GM12878 (cell line): ENCODE results near the gene CSNK1G1. TPM values are rescaled to one million over a fixed set of nuclear protein-coding genes. Genes with fewer than 3 reads are reported as not detected.
"Not testable (repeated sequence)": the region's sequence is repeated elsewhere in the genome, so short reads cannot be mapped to it uniquely, and the experiment has no call there.

Source experiments
- ATAC-seq: fragments of 200-7000 bp; cut with Tn5 transposase; 3 replicates; pipeline ENCODE4 v1.9.1; 2020; ENCODE audit warnings: mild to moderate bottlenecking, moderate library complexity
- BruUV-seq: library from RNA; stranded (reverse); fragments of 400-500 nt; replicated peaks from 2 replicates; lab custom pipeline; 2021; lab: Mats Ljungman, UMichigan
- CTCF ChIA-PET: fragments of 300-600 bp; sonication (Branson Sonifier 250); formaldehyde crosslinking; extraction: SDS; loops from one replicate; lab custom pipeline; 2021; ENCODE audit warnings: inconsistent platforms; lab: Yijun Ruan, JAX
- POLR2A ChIA-PET: fragments of 350-600 bp; formaldehyde crosslinking; extraction: SDS; loops from one replicate; lab custom pipeline; 2021; ENCODE audit warnings: inconsistent platforms; lab: Charles Lee
- RAD21 ChIA-PET: fragments of 300-600 bp; sonication (Branson Sonifier 250); formaldehyde crosslinking; loops from one replicate; lab custom pipeline; 2023; ENCODE audit warnings: antibody characterized with exemption; ENCODE audit not compliant: unreplicated experiment; lab: Charles Lee
- SMC1A ChIA-PET: fragments of 300-600 bp; sonication (Branson Sonifier 250); formaldehyde crosslinking; loops from one replicate; lab custom pipeline; 2023; ENCODE audit not compliant: unreplicated experiment, uncharacterized antibody; lab: Charles Lee
- DNase-seq: peaks from one replicate; pipeline ENCODE4 v3.0.0-alpha.2; 2011; ENCODE audit warnings: low read depth, low spot score
- FAIRE-seq: peaks from 3 replicates; lab custom pipeline; 2011; peaks lifted over from hg19 to GRCh38; lab: Jason Lieb, UNC
- H2AFZ ChIP-seq: 2 replicates; pipeline ENCODE4 v1.6.0; 2011; ENCODE audit warnings: low read depth, low read length, control low read depth; ENCODE audit not compliant: control insufficient read depth
- H3K27ac ChIP-seq: 2 replicates; pipeline ENCODE4 v1.5.1; 2011; ENCODE audit warnings: control low read depth; ENCODE audit not compliant: control insufficient read depth, insufficient read depth
- H3K27me3 ChIP-seq, 2 experiments: replicated peaks in 1 of 2; 2 replicates each; pipeline versions ENCODE4 v1.6.0 to v1.6.1; 2011; ENCODE audit warnings: low read length in 1 of 2; ENCODE audit not compliant: control insufficient read depth in 2 of 2, insufficient read depth in 2 of 2
- H3K36me3 ChIP-seq, 2 experiments: 2 replicates each; pipeline ENCODE4 v1.5.1; 2011; ENCODE audit warnings: low read length in 1 of 2; ENCODE audit not compliant: control insufficient read depth in 2 of 2, insufficient read depth in 2 of 2
- H3K4me1 ChIP-seq: 2 replicates; pipeline ENCODE4 v1.6.1; 2011; ENCODE audit warnings: mild to moderate bottlenecking, low read length, moderate library complexity, mixed read lengths; ENCODE audit not compliant: control insufficient read depth, insufficient read depth
- H3K4me2 ChIP-seq: 2 replicates; pipeline ENCODE4 v1.6.0; 2011; ENCODE audit warnings: control low read depth; ENCODE audit not compliant: control insufficient read depth, insufficient read depth
- H3K4me3 ChIP-seq: fragments of 200-600 bp; sonication (generic); 2 replicates; pipeline ENCODE4 v1.5.1; 2016
- H3K79me2 ChIP-seq: 2 replicates; pipeline ENCODE4 v1.6.0; 2011; ENCODE audit warnings: low read length; ENCODE audit not compliant: control insufficient read depth, insufficient read depth
- H3K9ac ChIP-seq: 2 replicates; pipeline ENCODE4 v1.8.0; 2011; ENCODE audit warnings: low read length, control low read depth, mixed read lengths; ENCODE audit not compliant: control insufficient read depth, insufficient read depth
- H3K9me3 ChIP-seq: replicated peaks from 3 replicates; pipeline ENCODE4 v1.5.1; 2011; ENCODE audit warnings: mild to moderate bottlenecking, low read length; ENCODE audit not compliant: control insufficient read depth, insufficient read depth
- H4K20me1 ChIP-seq: 2 replicates; pipeline ENCODE4 v1.6.0; 2011; ENCODE audit not compliant: control insufficient read depth, insufficient read depth
- CEBPZ ChIP-seq: fragments of 150-350 bp; IDR thresholded peaks from 2 replicates; pipeline ENCODE4 v1.6.1; 2016; ENCODE audit warnings: low read depth, low read length
- CUX1 ChIP-seq: IDR thresholded peaks from 2 replicates; pipeline ENCODE4 v1.6.1; 2012; ENCODE audit warnings: improper control_type of control experiment, low read depth, low read length; ENCODE audit not compliant: insufficient replicate concordance
- HCFC1 ChIP-seq: fragments of 150-350 bp; IDR thresholded peaks from 2 replicates; pipeline ENCODE4 v1.6.1; 2014; ENCODE audit warnings: low read length
- JUND ChIP-seq: IDR thresholded peaks from 2 replicates; pipeline ENCODE4 v1.6.1; 2012; ENCODE audit warnings: low read depth, mild to moderate bottlenecking, low read length, improper control_type of control experiment, moderate library complexity
- NR2C2 ChIP-seq: IDR thresholded peaks from 2 replicates; pipeline ENCODE4 v1.6.1; 2011; ENCODE audit warnings: borderline replicate concordance, low read depth; ENCODE audit not compliant: control insufficient read depth, insufficient read length
- WGBS: methylation state at CpG from one replicate; pipeline ENCODE4 v1.1.6; 2016; ENCODE audit warnings: low lambda C conversion rate; ENCODE audit not compliant: insufficient replicate concordance, insufficient coverage; ENCODE audit errors: missing lambda C conversion rate; 5-methylcytosine and 5-hydroxymethylcytosine counted together
- in situ Hi-C: fragments of 300-500 bp; cut with MboI; formaldehyde crosslinking; loops from 9 replicates; pipeline ENCODE4 v1.14.3; 2018; ENCODE audit warnings: mixed read lengths
- intact Hi-C: fragments of 100-400 bp; cut with micrococcal nuclease; formaldehyde crosslinking; loops from one replicate; pipeline ENCODE4 v1.14.2; 2022; ENCODE audit not compliant: unreplicated experiment
- polyA plus RNA-seq, 11 experiments: library from polyadenylated mRNA; depleted of rRNA in 4 of 11; unstranded in 6 of 11; stranded (reverse) in 5 of 11; fragments of >200 nt; fragmentation: Nextera tagmentation in 4 of 11; fragmentation: Illumina TruSeq in 1 of 11; extraction: Ambion mirVana in 4 of 11; extraction: Trizol in 1 of 11; gene quantifications; 1 replicate in 1 of 11; 2 replicates in 10 of 11; pipeline versions ENCODE4 v1.2.1 to v1.2.3, GENCODE V29; 2011 to 2016; ENCODE audit warnings: inconsistent platforms in 2 of 11, missing spikeins in 2 of 11, low read depth in 1 of 11
- total RNA-seq, 4 experiments: library from RNA; depleted of rRNA in 3 of 4; stranded (reverse); fragments of >200 nt in 3 of 4; fragmentation: Illumina TruSeq in 1 of 4; extraction: Trizol in 1 of 4; gene quantifications; 2 replicates each; pipeline versions ENCODE4 v1.2.1 to v1.2.3, GENCODE V29; 2013 to 2021

CSNK1G1 gene
- total and polyA plus RNA-seq, 10 of the 15 experiments (the other 5 are each of a cell fraction or from before 2014, with no cell fraction given), result 6.1 to 23.4 (median 15.3) TPM

DNA sequence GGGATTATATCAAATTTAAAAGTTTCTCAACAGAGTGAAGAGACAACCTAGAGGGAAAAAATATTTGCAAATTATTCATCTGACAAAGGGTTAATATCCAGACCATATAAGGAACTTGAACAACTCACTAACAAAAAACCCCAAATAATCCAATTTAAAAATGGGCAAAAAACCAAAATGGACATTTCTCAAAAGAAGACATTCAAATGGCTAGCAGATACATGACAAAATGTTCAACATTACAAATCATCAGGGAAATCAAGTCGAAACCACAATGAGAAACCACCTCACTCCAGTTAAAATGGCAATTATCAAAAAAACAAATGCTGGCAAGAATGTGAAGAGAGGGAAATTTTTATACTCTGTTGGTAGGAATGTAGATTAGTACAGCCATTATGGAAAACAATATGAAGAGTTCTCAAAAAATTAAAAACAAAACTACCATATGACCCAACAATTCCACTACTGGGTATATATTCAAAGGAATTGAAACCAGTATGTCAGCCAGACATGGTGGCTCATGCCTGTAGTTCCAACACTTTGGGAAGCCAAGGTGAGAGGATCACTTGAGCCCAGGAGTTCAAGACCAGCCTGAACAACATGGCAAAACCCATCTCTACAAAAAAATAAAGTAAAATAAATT lies 88.5 kb downstream of the CSNK1G1 start:
- Histone ChIP-seq H3K4me2 (no peak overlapping the region), H3K9ac (no peak overlapping the region), H3K79me2 (no peaks in the 10 kb centered on the region; the same call in none of the 2 replicates), H3K4me1 (peaks cover 3% of the 10 kb centered on the region; the same call in 1 of the 2 replicates), H2AFZ (no peak overlapping the region), H3K36me3 (peaks cover 0 to 4% of the 10 kb centered on the region in 2 experiments; a peak in 1 of 4 replicates), H3K4me3 (no peak overlapping the region), H4K20me1 (no peaks in the 10 kb centered on the region), H3K9me3 (peaks cover 11% of the 10 kb centered on the region; the same call in 2 of the 3 replicates), H3K27me3 (no peaks in the 10 kb centered on the region), H3K27ac (no peak overlapping the region)
- no peak for FAIRE-seq
- TF ChIP-seq JUND, result no peak
- TF ChIP-seq HCFC1, result no peak
- no peak for TF ChIP-seq NR2C2
- no peak for TF ChIP-seq CEBPZ
- TF ChIP-seq CUX1, result no peak
- 100% methylated on average over 1 of the region's 1 CpG for WGBS
- intact Hi-C loops (no loop called here), in situ Hi-C loops (no loop called here)
- DNase-seq, result no peak
- RAD21 ChIA-PET, result no interaction called here
- no peak for ATAC-seq
- POLR2A ChIA-PET, result no interaction called here
- no TSS peak for BruUV-seq
- SMC1A ChIA-PET, result no interaction called here
- CTCF ChIA-PET, result no interaction called here

- FAIRE-seq, BruUV-seq, H3K79me2 ChIP-seq, H3K4me2 ChIP-seq, H3K9ac ChIP-seq, H3K27me3 ChIP-seq, H2AFZ ChIP-seq, H3K27ac ChIP-seq, DNase-seq, POLR2A ChIA-PET, H3K4me1 ChIP-seq, H3K36me3 ChIP-seq, in situ Hi-C loops, ATAC-seq, H4K20me1 ChIP-seq, intact Hi-C loops, H3K4me3 ChIP-seq: not testable (repeated sequence)
- ChIA-PET CTCF (interaction anchor here (0.9 kb wide), 1 partner anchor 388 kb away, joined by 3 read pairs; no protein-coding TSS in a partner anchor), RAD21 (interaction anchor here (1.2 kb wide), 1 partner anchor 17 kb away, joined by 3 read pairs; no protein-coding TSS in a partner anchor), SMC1A (interaction anchor here (1.3 to 1.6 kb wide), 2 partner anchors 9 to 14 kb away, joined by 4 to 5 read pairs; no protein-coding TSS in a partner anchor)
- 8% methylated on average over 1 of the region's 1 CpG for WGBS
- H3K9me3 ChIP-seq, result peaks cover 11% of the 10 kb centered on the region; the same call in 2 of the 3 replicates
Measured at GRCh38 chr15:64265188-64265587, 90.8 kb downstream of the CSNK1G1 start.
